ENCODE results near the gene PTPN11.
"Not testable (repeated sequence)": the region's sequence is repeated elsewhere in the genome, so short reads cannot be mapped to it uniquely, and the experiment has no call there.

The PTPN11 gene

GRCh38 chr12:112409064-112409905 lies 9.5 kb upstream of the PTPN11 start, which contains the start of gene RPL6:
TSS of gene RPL6 (minus strand) at chr12:112409605. CDS start at chr12:112408656, 949 bp downstream.
- DNase-seq: peak; percentile 64 to 65

GRCh38 chr12:112409906-112410244 lies 8.9 kb upstream of the PTPN11 start:
- no peak for DNase-seq

GRCh38 chr12:112413855-112414625 lies 4.7 kb upstream of the PTPN11 start:
- DNase-seq: no peak

GRCh38 chr12:112415457-112415856 lies 3.3 kb upstream of the PTPN11 start:
- not testable (repeated sequence) for DNase-seq

- DNase-seq: no peak
Observed at GRCh38 chr12:112418273-112418607, 507 bp upstream of the PTPN11 start.

GRCh38 chr12:112419297-112420133 lies 768 bp downstream of the PTPN11 start:
- peak in 1 of 2 experiments; percentile 12 for DNase-seq

GRCh38 chr12:112420740-112421139 lies 2.0 kb downstream of the PTPN11 start:
- DNase-seq: no peak

- no peak for DNase-seq
Observed at GRCh38 chr12:112421363-112421762, 2.6 kb downstream of the PTPN11 start.

- no peak for DNase-seq
Observed at GRCh38 chr12:112422531-112422930, 3.8 kb downstream of the PTPN11 start.

GRCh38 chr12:112424126-112424525 lies 5.4 kb downstream of the PTPN11 start:
- no peak for DNase-seq

- no peak for DNase-seq
Observed at GRCh38 chr12:112425582-112426382, 7.0 kb downstream of the PTPN11 start.

GRCh38 chr12:112427760-112428159 lies 9.0 kb downstream of the PTPN11 start:
- no peak for DNase-seq

- no peak for DNase-seq
Observed at GRCh38 chr12:112430929-112431328, 12.2 kb downstream of the PTPN11 start.

GRCh38 chr12:112431965-112432364 lies 13.2 kb downstream of the PTPN11 start:
- DNase-seq: no peak

- DNase-seq: no peak
Observed at GRCh38 chr12:112433551-112433950, 14.8 kb downstream of the PTPN11 start.

- DNase-seq: not testable (repeated sequence)
Observed at GRCh38 chr12:112438645-112439044, 19.9 kb downstream of the PTPN11 start.

- no peak for DNase-seq
Observed at GRCh38 chr12:112439769-112440168, 21.0 kb downstream of the PTPN11 start.

GRCh38 chr12:112440653-112441052 lies 21.9 kb downstream of the PTPN11 start:
- not testable (repeated sequence) for DNase-seq

GRCh38 chr12:112443916-112444315 lies 25.2 kb downstream of the PTPN11 start:
- no peak for DNase-seq

GRCh38 chr12:112446008-112446725 lies 27.4 kb downstream of the PTPN11 start:
- no peak for DNase-seq

GRCh38 chr12:112447106-112447505 lies 28.4 kb downstream of the PTPN11 start:
- DNase-seq: no peak

- not testable (repeated sequence) for DNase-seq
Observed at GRCh38 chr12:112448165-112448564, 29.4 kb downstream of the PTPN11 start.

Measured in activated CD4-positive, alpha-beta T cell treated with anti-CD3 and anti-CD28 coated beads, Interleukin-2, amount 50 U/mL, for 4 hours (primary cell).